ENCODE measurements around the gene ODAM.

GRCh38 chr4:70203601-70204000 is 8.1 kb downstream of the ODAM start:
- TF ChIP-seq CTCF (IDR thresholded peaks at IDR 0.05), result no peak
- TF ChIP-seq EZH2 (IDR thresholded peaks at IDR 0.05), result no peak
